ENCODE measurements around the gene WDFY2.
"Not testable (repeated sequence)": the region's sequence is repeated elsewhere in the genome, so short reads cannot be mapped to it uniquely, and the experiment has no call there.

The WDFY2 gene

GRCh38 chr13:51564252-51564651 is 20.0 kb upstream of the WDFY2 start:
- no peak for DNase-seq

GRCh38 chr13:51564671-51565070 is 19.6 kb upstream of the WDFY2 start:
- DNase-seq, result no peak

GRCh38 chr13:51569001-51569400 is 15.3 kb upstream of the WDFY2 start:
- DNase-seq, result not testable (repeated sequence)

- no peak for DNase-seq
Observed at GRCh38 chr13:51576754-51577153, 7.5 kb upstream of the WDFY2 start.

- no peak for DNase-seq
Observed at GRCh38 chr13:51577690-51578089, 6.6 kb upstream of the WDFY2 start.

- no peak for DNase-seq
Observed at GRCh38 chr13:51579676-51580075, 4.6 kb upstream of the WDFY2 start.

- no peak for DNase-seq
Observed at GRCh38 chr13:51581148-51581820, 3.0 kb upstream of the WDFY2 start.

GRCh38 chr13:51583469-51583874 is 790 bp upstream of the WDFY2 start:
- no peak for DNase-seq

GRCh38 chr13:51584731-51585672 is 740 bp downstream of the WDFY2 start:
- DNase-seq, result peak; percentile 86

- DNase-seq, result peak; percentile 20
Observed at GRCh38 chr13:51585696-51586095, 1.4 kb downstream of the WDFY2 start.

- DNase-seq, result no peak
Observed at GRCh38 chr13:51587372-51587771, 3.1 kb downstream of the WDFY2 start.

GRCh38 chr13:51588406-51588949 is 4.2 kb downstream of the WDFY2 start:
- DNase-seq, result no peak

- DNase-seq, result no peak
Observed at GRCh38 chr13:51589793-51590192, 5.5 kb downstream of the WDFY2 start.

- peak; percentile 42 for DNase-seq
Observed at GRCh38 chr13:51590231-51590970, 6.1 kb downstream of the WDFY2 start.

GRCh38 chr13:51590971-51591627 is 6.8 kb downstream of the WDFY2 start:
- DNase-seq, result peak; percentile 28

GRCh38 chr13:51591938-51592337 is 7.7 kb downstream of the WDFY2 start:
- not testable (repeated sequence) for DNase-seq

GRCh38 chr13:51594432-51594831 is 10.2 kb downstream of the WDFY2 start:
- no peak for DNase-seq

GRCh38 chr13:51595416-51595815 is 11.2 kb downstream of the WDFY2 start:
- peak; percentile 28 for DNase-seq

- no peak for DNase-seq
Observed at GRCh38 chr13:51596541-51596940, 12.3 kb downstream of the WDFY2 start.

- peak; percentile 28 for DNase-seq
Observed at GRCh38 chr13:51599444-51600176, 15.3 kb downstream of the WDFY2 start.

GRCh38 chr13:51600703-51601102 is 16.4 kb downstream of the WDFY2 start:
- no peak for DNase-seq

Data from inflammatory macrophage treated with lipopolysaccharide for 4 hours (primary cell).